Liver (tissue), 9 donors: ENCODE results near the gene VPS11. TPM values are rescaled to one million over a fixed set of nuclear protein-coding genes. Genes with fewer than 3 reads are reported as not detected.

Source experiments
- DNase-seq: peaks from one replicate; pipeline ENCODE4 v3.0.0-alpha.2; 2017; ENCODE audit warnings: low spot score
- H3K27ac ChIP-seq, 2 donors: one replicate each; pipeline ENCODE4 v1.7.0; 2013; ENCODE audit warnings: inconsistent platforms in 2 of 2, low read length in 2 of 2, control low read depth in 1 of 2, low read depth in 1 of 2, mild to moderate bottlenecking in 1 of 2
- H3K27me3 ChIP-seq, 4 donors: one replicate each; pipeline versions ENCODE4 v1.6.1 to v1.7.0; 2013; ENCODE audit warnings: low read length in 3 of 4, inconsistent platforms in 1 of 4, mild to moderate bottlenecking in 1 of 4, moderate library complexity in 1 of 4; ENCODE audit not compliant: control insufficient read depth in 4 of 4, insufficient read depth in 4 of 4
- H3K36me3 ChIP-seq, 4 donors: one replicate each; pipeline versions ENCODE4 v1.6.1 to v1.7.0; 2013; ENCODE audit warnings: low read length in 3 of 4, mild to moderate bottlenecking in 3 of 4, low read depth in 1 of 4, moderate library complexity in 1 of 4; ENCODE audit not compliant: control insufficient read depth in 4 of 4, insufficient read depth in 3 of 4
- H3K4me1 ChIP-seq, 4 donors: one replicate each; pipeline versions ENCODE4 v1.6.1 to v1.7.0; 2013; ENCODE audit warnings: low read length in 3 of 4, mild to moderate bottlenecking in 3 of 4, moderate library complexity in 1 of 4; ENCODE audit not compliant: control insufficient read depth in 4 of 4, insufficient read depth in 4 of 4
- H3K4me3 ChIP-seq, 3 donors: one replicate each; pipeline versions ENCODE4 v1.6.1 to v1.7.0; 2013; ENCODE audit warnings: low read length in 3 of 3, control low read depth in 1 of 3, low read depth in 1 of 3, mild to moderate bottlenecking in 1 of 3
- H3K9ac ChIP-seq, 2 donors: one replicate each; pipeline ENCODE4 v1.7.0; 2013; ENCODE audit warnings: low read length in 2 of 2, mild to moderate bottlenecking in 2 of 2, moderate library complexity in 2 of 2, control low read depth in 1 of 2, low read depth in 1 of 2
- H3K9me3 ChIP-seq, 4 donors: one replicate each; pipeline versions ENCODE4 v1.6.1 to v1.7.0; 2013; ENCODE audit warnings: low read length in 3 of 4; ENCODE audit not compliant: control insufficient read depth in 4 of 4
- CTCF ChIP-seq: fragments of 150-350 bp; IDR thresholded peaks from 2 replicates; pipeline ENCODE4 v1.5.1; 2017; ENCODE audit warnings: improper control_type of control experiment, low read depth, low read length; ENCODE audit not compliant: missing input control
- FOXA1 ChIP-seq: IDR thresholded peaks from 2 replicates; pipeline ENCODE4 v1.6.1; 2016; ENCODE audit warnings: antibody characterized with exemption
- FOXA2 ChIP-seq: IDR thresholded peaks from 2 replicates; pipeline ENCODE4 v1.6.1; 2016; ENCODE audit warnings: antibody characterized with exemption
- GABPA ChIP-seq, 2 donors: IDR thresholded peaks in 1 of 2; conservative IDR thresholded peaks in 1 of 2; 2 replicates each; pipeline ENCODE4 v1.6.1; 2016; ENCODE audit warnings: antibody characterized with exemption in 2 of 2, mild to moderate bottlenecking in 1 of 2, moderate library complexity in 1 of 2
- HNF4G ChIP-seq: IDR thresholded peaks from 2 replicates; pipeline ENCODE4 v1.6.1; 2016; ENCODE audit warnings: antibody characterized with exemption
- JUND ChIP-seq, 2 donors: IDR thresholded peaks; 2 replicates each; pipeline ENCODE4 v1.6.1; 2016; ENCODE audit warnings: antibody characterized with exemption in 2 of 2
- NR2F2 ChIP-seq: IDR thresholded peaks from 2 replicates; pipeline ENCODE4 v1.6.1; 2016; ENCODE audit warnings: antibody characterized with exemption
- REST ChIP-seq: IDR thresholded peaks from 2 replicates; pipeline ENCODE4 v1.6.1; 2016; ENCODE audit warnings: antibody characterized with exemption, mild to moderate bottlenecking
- RXRA ChIP-seq, 2 donors: IDR thresholded peaks; 2 replicates each; pipeline ENCODE4 v1.6.1; 2017 to 2018; ENCODE audit warnings: antibody characterized with exemption in 2 of 2, mild to moderate bottlenecking in 1 of 2
- YY1 ChIP-seq: IDR thresholded peaks from 2 replicates; pipeline ENCODE4 v1.6.1; 2016; ENCODE audit warnings: antibody characterized with exemption, mild to moderate bottlenecking
- WGBS: extraction: QIAGEN DNeasy Blood & Tissue Kit; methylation state at CpG from one replicate; pipeline ENCODE4 v1.1.7; 2013; 5-methylcytosine and 5-hydroxymethylcytosine counted together
- polyA plus RNA-seq, 2 donors: library from polyadenylated mRNA; stranded (reverse) in 1 of 2; unstranded in 1 of 2; fragments of 200-250 nt in 1 of 2; fragments of >200 nt in 1 of 2; fragmentation: Nextera tagmentation in 1 of 2; extraction: Ambion mirVana in 1 of 2; gene quantifications; one replicate each; pipeline versions ENCODE4 v1.2.1 to v1.2.3, GENCODE V29; 2013 to 2015
- total RNA-seq, 2 donors: library from RNA; depleted of rRNA; stranded (reverse); fragments of >200 nt; gene quantifications; one replicate each; pipeline ENCODE4 v1.2.3, GENCODE V29; 2014
- TF ChIP-seq, protein P1 (sequence below): IDR thresholded peaks from 2 replicates; pipeline ENCODE4 v1.6.1; 2016; ENCODE audit warnings: antibody characterized with exemption
- TF ChIP-seq, protein P2 (sequence below): IDR thresholded peaks from 2 replicates; pipeline ENCODE4 v1.6.1; 2016; ENCODE audit warnings: antibody characterized with exemption
- donor health status: healthy.
- donor health status: healthy.
- donor health status: healthy.
- donor health status: healthy.
- donor health status: healthy.

The VPS11 gene
- total and polyA plus RNA-seq, 4 donors: 7.2 to 17.4 (median 12.2) TPM

DNA sequence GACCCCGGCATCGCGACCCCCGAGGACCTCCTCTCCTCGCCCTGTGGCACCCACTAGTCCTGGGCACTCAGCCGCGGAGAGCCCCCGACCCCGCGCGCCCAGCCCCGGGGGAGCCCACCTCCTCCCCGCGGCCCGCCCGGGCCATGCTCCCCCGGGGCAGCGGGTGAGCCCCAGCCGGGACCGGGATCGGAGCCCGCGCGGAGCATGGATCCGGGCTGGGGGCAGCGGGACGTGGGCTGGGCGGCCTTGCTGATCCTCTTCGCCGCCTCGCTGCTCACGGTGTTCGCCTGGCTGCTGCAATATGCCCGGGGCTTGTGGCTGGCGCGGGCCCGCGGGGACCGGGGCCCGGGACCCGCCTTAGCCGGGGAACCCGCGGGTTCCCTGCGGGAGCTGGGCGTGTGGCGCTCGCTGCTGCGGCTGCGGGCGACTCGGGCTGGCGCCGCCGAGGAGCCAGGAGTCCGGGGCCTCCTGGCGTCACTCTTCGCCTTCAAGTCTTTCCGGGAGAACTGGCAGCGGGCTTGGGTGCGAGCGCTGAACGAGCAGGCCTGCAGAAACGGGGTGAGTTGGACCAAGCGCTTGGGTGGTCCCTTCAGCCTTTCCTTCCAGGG is 40.0 kb downstream of the VPS11 start:
- H3K4me1 ChIP-seq: peaks cover 8 to 35% (median 24%) of the 10 kb centered on the region in 4 donors
- TF ChIP-seq FOXA2: no peak
- TF ChIP-seq GABPA (IDR thresholded peaks at IDR 0.05 in 1 of 2, conservative IDR thresholded peaks at IDR 0.05 in 1 of 2): no peak
- TF ChIP-seq FOXA1: no peak
- no peak for TF ChIP-seq YY1
- TF ChIP-seq REST: no peak
- no peak for TF ChIP-seq JUND (IDR thresholded peaks at IDR 0.05)
- TF ChIP-seq CTCF: no peak
- TF ChIP-seq RXRA (IDR thresholded peaks at IDR 0.05): no peak
- TF ChIP-seq, protein P1, sequence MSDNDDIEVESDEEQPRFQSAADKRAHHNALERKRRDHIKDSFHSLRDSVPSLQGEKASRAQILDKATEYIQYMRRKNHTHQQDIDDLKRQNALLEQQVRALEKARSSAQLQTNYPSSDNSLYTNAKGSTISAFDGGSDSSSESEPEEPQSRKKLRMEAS: no peak
- no peaks in the 10 kb centered on the region for H3K27me3 ChIP-seq
- H3K4me3 ChIP-seq: peak overlapping the region; percentile 48 to 91 (median 78)
- under 1% methylated on average over 65 of the region's 65 CpGs for WGBS
- no peak for DNase-seq
- no peaks in the 10 kb centered on the region for H3K9me3 ChIP-seq
- H3K36me3 ChIP-seq: peaks cover 3 to 22% (median 17%) of the 10 kb centered on the region in 4 donors
- peak overlapping the region in 1 of 2 donors; percentile 65 for H3K9ac ChIP-seq
- H3K27ac ChIP-seq: peak overlapping the region; percentile 12 to 57

GRCh38 chr11:119108146-119108856 is 40.7 kb downstream of the VPS11 start:
- H3K9ac ChIP-seq: peak overlapping the region in 1 of 2 donors; percentile 65
- H3K4me3 ChIP-seq: peak overlapping the region; percentile 48 to 91 (median 78)
- H3K9me3 ChIP-seq: no peaks in the 10 kb centered on the region
- no peaks in the 10 kb centered on the region for H3K27me3 ChIP-seq
- peak overlapping the region; percentile 12 to 57 for H3K27ac ChIP-seq
- no peak for DNase-seq
- peaks cover 3 to 29% (median 18%) of the 10 kb centered on the region in 4 donors for H3K36me3 ChIP-seq
- H3K4me1 ChIP-seq: peaks cover 8 to 29% (median 22%) of the 10 kb centered on the region in 4 donors
- 15% methylated on average over 8 of the region's 8 CpGs for WGBS
- TF ChIP-seq FOXA2 (no peak), NR2F2 (no peak), GABPA (IDR thresholded peaks at IDR 0.05 in 1 of 2, conservative IDR thresholded peaks at IDR 0.05 in 1 of 2) (no peak), HNF4G (no peak), JUND (IDR thresholded peaks at IDR 0.05) (no peak)
- TF ChIP-seq, protein P2, sequence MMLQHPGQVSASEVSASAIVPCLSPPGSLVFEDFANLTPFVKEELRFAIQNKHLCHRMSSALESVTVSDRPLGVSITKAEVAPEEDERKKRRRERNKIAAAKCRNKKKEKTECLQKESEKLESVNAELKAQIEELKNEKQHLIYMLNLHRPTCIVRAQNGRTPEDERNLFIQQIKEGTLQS: no peak
- TF ChIP-seq, protein P1: no peak
